Keratinocyte (primary cell): ENCODE data around the gene COL16A1. TPM values are rescaled to one million over a fixed set of nuclear protein-coding genes. Genes with fewer than 3 reads are reported as not detected.
A peak's percentile ranks its signal among the peaks of the same experiment; 100 is the strongest.

Experiments
- DNase-seq: peaks from one replicate; pipeline ENCODE4 v3.0.0-alpha.2; 2011; ENCODE audit warnings: low read depth, missing footprints, low spot score
- FAIRE-seq: peaks from 2 replicates; lab custom pipeline; 2011; peaks lifted over from hg19 to GRCh38; lab: Jason Lieb, UNC
- H2AFZ ChIP-seq: 2 replicates; pipeline ENCODE4 v1.6.0; 2012; ENCODE audit warnings: low read length, control low read depth, inconsistent platforms; ENCODE audit not compliant: control insufficient read depth
- H3K27ac ChIP-seq: 2 replicates; pipeline ENCODE4 v1.5.1; 2011; ENCODE audit warnings: low read length; ENCODE audit not compliant: control insufficient read depth, insufficient read depth
- H3K27me3 ChIP-seq: 3 replicates; pipeline ENCODE4 v1.6.0; 2011; ENCODE audit warnings: low read length; ENCODE audit not compliant: control insufficient read depth, insufficient read depth; ENCODE audit errors: extremely low read depth
- H3K36me3 ChIP-seq, 2 experiments: 2 replicates in 1 of 2; 3 replicates in 1 of 2; pipeline ENCODE4 v1.5.1; 2011; ENCODE audit warnings: low read length in 2 of 2, mild to moderate bottlenecking in 1 of 2; ENCODE audit not compliant: control insufficient read depth in 2 of 2, insufficient read depth in 2 of 2; ENCODE audit errors: extremely low read depth in 1 of 2
- H3K4me1 ChIP-seq: 3 replicates; pipeline ENCODE4 v1.5.1; 2011; ENCODE audit warnings: low read length; ENCODE audit not compliant: control insufficient read depth, insufficient read depth; ENCODE audit errors: extremely low read depth
- H3K4me2 ChIP-seq: 3 replicates; pipeline ENCODE4 v1.6.0; 2011; ENCODE audit warnings: low read depth, low read length; ENCODE audit not compliant: control insufficient read depth, insufficient read depth; ENCODE audit errors: extremely low read depth
- H3K4me3 ChIP-seq, 3 experiments: fragments of 200-600 bp in 1 of 3; sonication (generic) in 1 of 3; 2 replicates in 2 of 3; 3 replicates in 1 of 3; pipeline ENCODE4 v1.5.1; 2011 to 2016; ENCODE audit warnings: low read length in 3 of 3, mild to moderate bottlenecking in 3 of 3, control low read depth in 2 of 3, inconsistent platforms in 1 of 3, low read depth in 1 of 3, mixed read lengths in 1 of 3, mixed run types in 1 of 3, moderate library complexity in 1 of 3; ENCODE audit not compliant: control insufficient read depth in 2 of 3, insufficient read depth in 2 of 3; ENCODE audit errors: extremely low read depth in 1 of 3
- H3K79me2 ChIP-seq: 2 replicates; pipeline ENCODE4 v1.6.0; 2012; ENCODE audit warnings: low read length; ENCODE audit not compliant: control insufficient read depth, insufficient read depth
- H3K9ac ChIP-seq: 3 replicates; pipeline ENCODE4 v1.6.0; 2011; ENCODE audit warnings: low read length; ENCODE audit not compliant: control insufficient read depth, insufficient read depth; ENCODE audit errors: extremely low read depth
- H3K9me1 ChIP-seq: 3 replicates; pipeline ENCODE4 v1.6.0; 2011; ENCODE audit warnings: low read length; ENCODE audit not compliant: control insufficient read depth, insufficient read depth; ENCODE audit errors: extremely low read depth
- H3K9me3 ChIP-seq: 2 replicates; pipeline ENCODE4 v1.5.1; 2012; ENCODE audit warnings: low read depth, low read length; ENCODE audit not compliant: control insufficient read depth
- H4K20me1 ChIP-seq: 3 replicates; pipeline ENCODE4 v1.6.0; 2011; ENCODE audit warnings: low read length; ENCODE audit not compliant: control insufficient read depth, insufficient read depth; ENCODE audit errors: extremely low read depth
- EZH2 ChIP-seq: IDR thresholded peaks from one replicate; pipeline ENCODE4 v1.6.1; 2012; ENCODE audit warnings: inconsistent platforms, mild to moderate bottlenecking, low read length, moderate library complexity
- dilution Hi-C: fragments of 300-500 bp; cut with MboI; formaldehyde crosslinking; loops from one replicate; pipeline ENCODE4 v1.7.0; 2020; ENCODE audit warnings: low sequenced_read_pairs; ENCODE audit not compliant: extremely low pct_ligation_motif_present
- polyA plus RNA-seq, 5 experiments: library from polyadenylated mRNA; depleted of rRNA in 3 of 5; stranded (reverse) in 3 of 5; stranded (forward) in 1 of 5; unstranded in 1 of 5; fragments of >200 nt; gene quantifications; 1 replicate in 1 of 5; 2 replicates in 3 of 5; 3 replicates in 1 of 5; pipeline versions ENCODE4 v1.2.1 to v1.2.3, GENCODE V29; 2011 to 2012; ENCODE audit warnings: missing spikeins in 2 of 5, low read depth in 1 of 5, low replicate concordance in 1 of 5
- TF ChIP-seq, protein P1 (sequence below), 3 experiments: IDR thresholded peaks in 1 of 3; conservative IDR thresholded peaks in 1 of 3; optimal IDR thresholded peaks in 1 of 3; 2 replicates in 2 of 3; 3 replicates in 1 of 3; pipeline versions ENCODE3 to v1.5.1; 2011; ENCODE audit warnings: low read length in 3 of 3, mild to moderate bottlenecking in 3 of 3, moderate library complexity in 2 of 3, control low read depth in 1 of 3, inconsistent platforms in 1 of 3; ENCODE audit not compliant: insufficient read depth in 2 of 3; ENCODE audit errors: extremely low read depth in 1 of 3

The COL16A1 gene
- polyA plus RNA-seq, 1 donor (not counting 4 experiments of a cell fraction or from before 2014, with no cell fraction given): 43.4 TPM

DNA sequence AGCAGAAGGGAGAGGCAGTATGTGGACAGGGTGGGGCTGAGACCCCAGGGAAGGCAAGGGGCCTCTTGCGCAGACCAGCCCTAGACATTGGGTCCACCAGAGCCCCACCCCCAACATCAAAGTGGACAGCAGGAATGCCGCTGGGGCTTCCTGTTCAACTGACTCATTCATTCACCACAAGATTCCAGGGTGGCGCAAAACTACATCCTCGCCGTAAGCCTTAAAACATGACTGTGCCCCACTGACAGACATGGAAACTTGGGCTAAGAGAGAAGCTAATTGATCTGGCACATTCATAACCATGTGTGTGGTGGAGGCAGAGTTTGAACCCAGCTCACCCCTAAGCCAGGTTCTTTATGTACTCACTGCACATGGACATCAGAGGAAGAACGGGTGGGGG lies 14.0 kb downstream of the COL16A1 start:
- Histone ChIP-seq H3K4me2 (peak overlapping the region; percentile 30), H3K4me1 (peaks cover 17% of the 10 kb centered on the region), H3K79me2 (no peaks in the 10 kb centered on the region), H4K20me1 (no peaks in the 10 kb centered on the region), H3K9me3 (no peaks in the 10 kb centered on the region), H3K36me3 (peaks cover 56 to 64% of the 10 kb centered on the region in 2 experiments), H2AFZ (no peak overlapping the region), H3K27me3 (no peaks in the 10 kb centered on the region), H3K4me3 (no peak overlapping the region), H3K9ac (no peak overlapping the region), H3K27ac (peak overlapping the region; percentile 35), H3K9me1 (no peaks in the 10 kb centered on the region)
- TF ChIP-seq, protein P1, sequence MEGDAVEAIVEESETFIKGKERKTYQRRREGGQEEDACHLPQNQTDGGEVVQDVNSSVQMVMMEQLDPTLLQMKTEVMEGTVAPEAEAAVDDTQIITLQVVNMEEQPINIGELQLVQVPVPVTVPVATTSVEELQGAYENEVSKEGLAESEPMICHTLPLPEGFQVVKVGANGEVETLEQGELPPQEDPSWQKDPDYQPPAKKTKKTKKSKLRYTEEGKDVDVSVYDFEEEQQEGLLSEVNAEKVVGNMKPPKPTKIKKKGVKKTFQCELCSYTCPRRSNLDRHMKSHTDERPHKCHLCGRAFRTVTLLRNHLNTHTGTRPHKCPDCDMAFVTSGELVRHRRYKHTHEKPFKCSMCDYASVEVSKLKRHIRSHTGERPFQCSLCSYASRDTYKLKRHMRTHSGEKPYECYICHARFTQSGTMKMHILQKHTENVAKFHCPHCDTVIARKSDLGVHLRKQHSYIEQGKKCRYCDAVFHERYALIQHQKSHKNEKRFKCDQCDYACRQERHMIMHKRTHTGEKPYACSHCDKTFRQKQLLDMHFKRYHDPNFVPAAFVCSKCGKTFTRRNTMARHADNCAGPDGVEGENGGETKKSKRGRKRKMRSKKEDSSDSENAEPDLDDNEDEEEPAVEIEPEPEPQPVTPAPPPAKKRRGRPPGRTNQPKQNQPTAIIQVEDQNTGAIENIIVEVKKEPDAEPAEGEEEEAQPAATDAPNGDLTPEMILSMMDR (optimal IDR thresholded peaks at IDR 0.05 in 1 of 3, IDR thresholded peaks at IDR 0.05 in 1 of 3, conservative IDR thresholded peaks at IDR 0.05 in 1 of 3; ENCODE audit: extremely low read depth in 1 of 3, insufficient read depth in 2 of 3, low read length in 3 of 3): no peak
- no peak for TF ChIP-seq EZH2
- dilution Hi-C loops: no loop called here
- FAIRE-seq (peak; percentile 97), DNase-seq (no peak)

- Histone ChIP-seq H3K9me3 (no peaks in the 10 kb centered on the region), H3K79me2 (no peaks in the 10 kb centered on the region), H3K9ac (no peak overlapping the region), H3K4me2 (peak overlapping the region; percentile 30), H2AFZ (no peak overlapping the region), H3K27ac (peak overlapping the region; percentile 35), H4K20me1 (no peaks in the 10 kb centered on the region), H3K27me3 (no peaks in the 10 kb centered on the region), H3K4me1 (peaks cover 17% of the 10 kb centered on the region), H3K9me1 (no peaks in the 10 kb centered on the region), H3K36me3 (peaks cover 58 to 64% of the 10 kb centered on the region in 2 experiments), H3K4me3 (no peak overlapping the region)
- DNase-seq: no peak
- FAIRE-seq: no peak
- dilution Hi-C loops: no loop called here
- no peak for TF ChIP-seq EZH2
- TF ChIP-seq, protein P1 (optimal IDR thresholded peaks at IDR 0.05 in 1 of 3, IDR thresholded peaks at IDR 0.05 in 1 of 3, conservative IDR thresholded peaks at IDR 0.05 in 1 of 3; ENCODE audit: extremely low read depth in 1 of 3, insufficient read depth in 2 of 3, low read length in 3 of 3): no peak
Observed at GRCh38 chr1:31689379-31689778, 14.4 kb downstream of the COL16A1 start.
